ENCODE measurements around the gene GRIA4. TPM values are rescaled to one million over a fixed set of nuclear protein-coding genes. Genes with fewer than 3 reads are reported as not detected.

Gene GRIA4
- total and polyA plus RNA-seq, 2 of the 13 experiments (the other 11 are each of a cell fraction or from before 2014, with no cell fraction given) = not detected

DNA sequence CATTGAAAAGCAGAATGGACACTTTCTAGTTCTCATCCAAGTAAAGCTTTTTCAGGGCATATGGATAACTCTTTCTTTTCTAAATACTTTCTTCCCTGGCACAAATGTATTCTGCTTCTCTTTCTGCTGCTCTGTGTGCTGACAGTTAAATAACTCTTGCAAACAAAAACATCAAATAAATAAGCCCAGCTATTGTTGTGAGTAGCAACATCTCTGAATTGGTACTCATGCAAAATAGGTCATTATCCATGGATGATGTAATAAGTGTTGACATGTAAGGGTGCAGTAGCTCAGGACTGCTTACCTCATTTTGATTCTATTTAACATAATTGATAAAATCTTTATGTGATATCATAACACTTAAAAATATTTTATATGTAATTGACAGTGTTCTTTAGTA is 247.9 kb downstream of the GRIA4 start:
- DNase-seq (ENCODE audit: low spot score) = no peak
- CTCF ChIA-PET (ENCODE audit: low intra/inter-chr PET ratio, low total read pairs) = no interaction called here
- Histone ChIP-seq H3K27ac (ENCODE audit: extremely low read length, insufficient read depth, low read length) (no peak overlapping the region), H3K36me3 (replicated peaks in 1 of 2; ENCODE audit: control insufficient read depth in 1 of 2, insufficient read depth in 2 of 2, low read length in 2 of 2) (no peaks in the 10 kb centered on the region), H3K4me1 (ENCODE audit: insufficient read depth, low read length) (no peaks in the 10 kb centered on the region), H3K9me3 (ENCODE audit: low read length) (no peaks in the 10 kb centered on the region), H4K20me1 (ENCODE audit: insufficient read depth, low read length) (no peaks in the 10 kb centered on the region), H2AFZ (ENCODE audit: low read length) (no peak overlapping the region), H3K9ac (ENCODE audit: insufficient read depth, low read depth, low read length) (no peak overlapping the region), H3K27me3 (ENCODE audit: control insufficient read depth in 1 of 2, insufficient read depth in 2 of 2, low read length in 2 of 2) (no peaks in the 10 kb centered on the region), H3K4me2 (ENCODE audit: low read depth, low read length) (no peak overlapping the region), H3K4me3 (replicated peaks in 1 of 3; ENCODE audit: insufficient read depth in 1 of 3, low read depth in 2 of 3, low read length in 3 of 3) (no peak overlapping the region), H3K79me2 (ENCODE audit: insufficient read depth, low read length) (no peaks in the 10 kb centered on the region)
- in situ Hi-C loops (cut with HindIII; ENCODE audit: extremely low pct_ligation_motif_present, low pct_unique_long_range_greater_than_20kb) = no loop called here
- TF ChIP-seq KLF6 (CRISPR knock-in tag; IDR thresholded peaks at IDR 0.05) (no peak), HES4 (CRISPR knock-in tag; IDR thresholded peaks at IDR 0.05; ENCODE audit: borderline replicate concordance) (no peak), MED13 (CRISPR knock-in tag; IDR thresholded peaks at IDR 0.05) (no peak), STAG1 (CRISPR knock-in tag; IDR thresholded peaks at IDR 0.05) (no peak), ZSCAN21 (CRISPR knock-in tag; IDR thresholded peaks at IDR 0.05; ENCODE audit: borderline replicate concordance) (no peak), ELF4 (CRISPR knock-in tag; IDR thresholded peaks at IDR 0.05; ENCODE audit: borderline replicate concordance) (no peak), SOX6 (IDR thresholded peaks at IDR 0.05) (no peak), SOX6 (CRISPR knock-in tag; IDR thresholded peaks at IDR 0.05) (no peak), ZBTB38 (CRISPR knock-in tag; IDR thresholded peaks at IDR 0.05) (no peak), NFYC (CRISPR knock-in tag; IDR thresholded peaks at IDR 0.05) (no peak)
- TF ChIP-seq, protein P1, sequence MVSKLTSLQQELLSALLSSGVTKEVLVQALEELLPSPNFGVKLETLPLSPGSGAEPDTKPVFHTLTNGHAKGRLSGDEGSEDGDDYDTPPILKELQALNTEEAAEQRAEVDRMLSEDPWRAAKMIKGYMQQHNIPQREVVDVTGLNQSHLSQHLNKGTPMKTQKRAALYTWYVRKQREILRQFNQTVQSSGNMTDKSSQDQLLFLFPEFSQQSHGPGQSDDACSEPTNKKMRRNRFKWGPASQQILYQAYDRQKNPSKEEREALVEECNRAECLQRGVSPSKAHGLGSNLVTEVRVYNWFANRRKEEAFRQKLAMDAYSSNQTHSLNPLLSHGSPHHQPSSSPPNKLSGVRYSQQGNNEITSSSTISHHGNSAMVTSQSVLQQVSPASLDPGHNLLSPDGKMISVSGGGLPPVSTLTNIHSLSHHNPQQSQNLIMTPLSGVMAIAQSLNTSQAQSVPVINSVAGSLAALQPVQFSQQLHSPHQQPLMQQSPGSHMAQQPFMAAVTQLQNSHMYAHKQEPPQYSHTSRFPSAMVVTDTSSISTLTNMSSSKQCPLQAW (CRISPR knock-in tag; IDR thresholded peaks at IDR 0.05) = no peak
- POLR2A ChIA-PET = no interaction called here
- no peak for FAIRE-seq
- ATAC-seq = no peak
- intact Hi-C loops (cut with micrococcal nuclease; ENCODE audit: unreplicated experiment) = no loop called here
- BruUV-seq (replicated peaks) = no TSS peak
